T-helper 1 cell treated with Interleukin-12 subunit alpha and Interleukin-12 subunit beta and Interleukin-4 antibody, amounts not matched to agents 30 ng/mL and 1 ng/mL, for 36 hours (primary cell): ENCODE data around the gene VAPB. TPM values are rescaled to one million over a fixed set of nuclear protein-coding genes. Genes with fewer than 3 reads are reported as not detected.

ENCODE experiments used
- intact Hi-C: fragments of 100-400 bp; cut with micrococcal nuclease; formaldehyde crosslinking; loops from one replicate; pipeline ENCODE4 v1.15.1; 2024
- total RNA-seq: library from RNA; stranded (reverse); gene quantifications from 2 replicates; pipeline ENCODE4 v1.2.3, GENCODE V29; 2022

Gene VAPB
- total RNA-seq, 1 donor from 2014 or later: 32.4 TPM

- intact Hi-C loops: loop anchor here (10.0 kb wide), 1 partner anchor 225 kb away; no protein-coding TSS in a partner anchor
Observed at GRCh38 chr20:58479726-58480440, 90.9 kb downstream of the VAPB start.

- intact Hi-C loops: loop anchor here (1.0 to 10.0 kb wide), 2 partner anchors 224 to 359 kb away; no protein-coding TSS in a partner anchor
Observed at GRCh38 chr20:58480551-58481336, 91.7 kb downstream of the VAPB start.

GRCh38 chr20:58481481-58482021, 92.5 kb downstream of the VAPB start:
- intact Hi-C loops: loop anchor here (1.0 to 10.0 kb wide), 2 partner anchors 223 to 358 kb away; no protein-coding TSS in a partner anchor

GRCh38 chr20:58482416-58482815, 93.4 kb downstream of the VAPB start:
- intact Hi-C loops: loop anchor here (10.0 kb wide), 1 partner anchor 222 kb away; no protein-coding TSS in a partner anchor

GRCh38 chr20:58483051-58483450, 94.0 kb downstream of the VAPB start:
- intact Hi-C loops: loop anchor here (10.0 kb wide), 1 partner anchor 222 kb away; no protein-coding TSS in a partner anchor

- intact Hi-C loops: loop anchor here (10.0 kb wide), 1 partner anchor 221 kb away; no protein-coding TSS in a partner anchor
Observed at GRCh38 chr20:58483470-58483869, 94.4 kb downstream of the VAPB start.

GRCh38 chr20:58485393-58485792, 96.4 kb downstream of the VAPB start:
- intact Hi-C loops: loop anchor here (10.0 kb wide), 1 partner anchor 219 kb away; no protein-coding TSS in a partner anchor

- intact Hi-C loops: loop anchor here (10.0 kb wide), 1 partner anchor 219 kb away; no protein-coding TSS in a partner anchor
Observed at GRCh38 chr20:58486207-58486606, 97.2 kb downstream of the VAPB start.

GRCh38 chr20:58492074-58492718, 103.2 kb downstream of the VAPB start:
- intact Hi-C loops: no loop called here

GRCh38 chr20:58492795-58493524, 103.9 kb downstream of the VAPB start:
- intact Hi-C loops: no loop called here

GRCh38 chr20:58494923-58495622, 106.0 kb downstream of the VAPB start:
- intact Hi-C loops: no loop called here

GRCh38 chr20:58495623-58496428, 106.8 kb downstream of the VAPB start:
- intact Hi-C loops: no loop called here

GRCh38 chr20:58496429-58496769, 107.4 kb downstream of the VAPB start:
- intact Hi-C loops: no loop called here

- intact Hi-C loops: no loop called here
Observed at GRCh38 chr20:58497076-58497641, 108.1 kb downstream of the VAPB start.

GRCh38 chr20:58497724-58498469, 108.9 kb downstream of the VAPB start:
- intact Hi-C loops: no loop called here

- intact Hi-C loops: no loop called here
Observed at GRCh38 chr20:58498470-58499068, 109.5 kb downstream of the VAPB start.

- intact Hi-C loops: no loop called here
Observed at GRCh38 chr20:58500256-58500655, 111.2 kb downstream of the VAPB start.
